GM12864 (cell line): ENCODE measurements around the gene FANCG.

Experiments
- DNase-seq: peaks from one replicate; pipeline ENCODE4 v3.0.0-alpha.2; 2011; ENCODE audit warnings: low read depth
- H3K4me3 ChIP-seq: 2 replicates; pipeline ENCODE4 v1.5.1; 2011; ENCODE audit warnings: mild to moderate bottlenecking, low read depth, low read length, control low read depth
- CTCF ChIP-seq: IDR thresholded peaks from 2 replicates; pipeline ENCODE4 v1.5.1; 2011; ENCODE audit warnings: low read depth, mild to moderate bottlenecking, moderate library complexity, low read length, control low read depth, inconsistent platforms; ENCODE audit errors: missing control alignments

FANCG gene

GRCh38 chr9:35079426-35080341, at the start of gene FANCG:
Gene FANCG, minus strand, starts transcription at chr9:35079942. Its CDS starts 418 bp downstream, at chr9:35079524.
- peak; percentile 81 for DNase-seq
- H3K4me3 ChIP-seq: peak within 1 kb of the TSS; percentile 84
- no peak for TF ChIP-seq CTCF

GRCh38 chr9:35116898-35117551, 37.3 kb upstream of the FANCG start:
- peak overlapping the region; percentile 80; the same call in 1 of the 2 replicates for H3K4me3 ChIP-seq
- peak; percentile 88 for DNase-seq
- TF ChIP-seq CTCF: peak; percentile 88

- no peak for TF ChIP-seq CTCF
- H3K4me3 ChIP-seq: peak overlapping the region; percentile 80
These were observed 36.8 kb upstream of the FANCG start for GRCh38 chr9:35116539-35116897.

GRCh38 chr9:35115680-35116538, 36.2 kb upstream of the FANCG start, which contains the start of gene ATOSB:
Gene ATOSB, minus strand, starts transcription at chr9:35115862. Its CDS starts 7,588 bp downstream, at chr9:35108274.
- peak; percentile 91 for DNase-seq
- TF ChIP-seq CTCF: no peak

More at GRCh38 chr9:35116539-35116897, 36.8 kb upstream of the FANCG start:
- no peak for DNase-seq

GRCh38 chr9:35114840-35115628, 35.3 kb upstream of the FANCG start:
- DNase-seq: peak; percentile 36
- peak overlapping the region; percentile 80 for H3K4me3 ChIP-seq
- TF ChIP-seq CTCF: no peak

More at GRCh38 chr9:35115680-35116538, 36.2 kb upstream of the FANCG start, which contains the start of gene ATOSB:
- H3K4me3 ChIP-seq: peak within 1 kb of the TSS; percentile 80
